Prostate gland (tissue), 2 donors: ENCODE measurements around the gene CENPH. TPM values are rescaled to one million over a fixed set of nuclear protein-coding genes. Genes with fewer than 3 reads are reported as not detected.

Source experiments
- DNase-seq: peaks from one replicate; pipeline ENCODE4 v3.0.0-alpha.2; 2019; ENCODE audit warnings: low spot score
- H3K27ac ChIP-seq, 2 donors: fragments of 200-600 bp; sonication (generic); 2 replicates each; pipeline ENCODE4 v1.5.1; 2017 to 2019
- H3K27me3 ChIP-seq: fragments of 200-600 bp; sonication (generic); replicated peaks from 2 replicates; pipeline ENCODE4 v1.5.1; 2019; ENCODE audit not compliant: insufficient read depth
- H3K36me3 ChIP-seq, 2 donors: fragments of 200-600 bp; sonication (generic); 1 replicate in 1 of 2; 2 replicates in 1 of 2; pipeline versions ENCODE4 v1.5.1 to v1.8.1; 2017 to 2019
- H3K4me1 ChIP-seq: fragments of 200-600 bp; sonication (generic); replicated peaks from 2 replicates; pipeline ENCODE4 v1.5.1; 2019
- H3K4me3 ChIP-seq, 2 donors: fragments of 200-600 bp; sonication (generic); 2 replicates each; pipeline ENCODE4 v1.5.1; 2017 to 2019
- H3K9me3 ChIP-seq: fragments of 200-600 bp; sonication (generic); 2 replicates; pipeline ENCODE4 v1.5.1; 2017
- POLR2A ChIP-seq: fragments of 450-650 bp; IDR thresholded peaks from one replicate; pipeline ENCODE4 v1.6.1; 2016; ENCODE audit warnings: antibody characterized with exemption, mild to moderate bottlenecking
- POLR2AphosphoS5 ChIP-seq: sonication (generic); formaldehyde crosslinking; IDR thresholded peaks from one replicate; pipeline ENCODE4 v1.6.1; 2017; ENCODE audit warnings: antibody characterized with exemption
- WGBS: methylation state at CpG from one replicate; pipeline ENCODE4 v1.1.5; 2018; 5-methylcytosine and 5-hydroxymethylcytosine counted together
- intact Hi-C: fragments of 100-400 bp; cut with DNase I; formaldehyde crosslinking; loops from one replicate; pipeline ENCODE4 v1.14.2; 2022
- total RNA-seq, 2 donors: library from RNA; depleted of rRNA; stranded (reverse); fragments of >200 nt; gene quantifications; one replicate each; pipeline ENCODE4 v1.1.0, GENCODE V29; 2016
- TF ChIP-seq, protein P1 (sequence below), 4 experiments: fragments of 200-600 bp in 2 of 4; fragments of 450-650 bp in 2 of 4; sonication (generic) in 2 of 4; IDR thresholded peaks; 1 replicate in 3 of 4; 2 replicates in 1 of 4; pipeline ENCODE4 v1.5.1; 2016 to 2019; ENCODE audit warnings: antibody characterized with exemption in 4 of 4, mild to moderate bottlenecking in 2 of 4, moderate library complexity in 2 of 4

CENPH gene
- total RNA-seq, 2 donors from 2014 or later: 5.3 to 17.4 TPM

GRCh38 chr5:69149676-69150010 is 39.7 kb upstream of the CENPH start:
- Histone ChIP-seq H3K36me3 (no peaks in the 10 kb centered on the region), H3K4me1 (no peaks in the 10 kb centered on the region), H3K27ac (no peak overlapping the region), H3K27me3 (no peaks in the 10 kb centered on the region), H3K9me3 (no peaks in the 10 kb centered on the region), H3K4me3 (no peak overlapping the region)
- TF ChIP-seq, protein P1, sequence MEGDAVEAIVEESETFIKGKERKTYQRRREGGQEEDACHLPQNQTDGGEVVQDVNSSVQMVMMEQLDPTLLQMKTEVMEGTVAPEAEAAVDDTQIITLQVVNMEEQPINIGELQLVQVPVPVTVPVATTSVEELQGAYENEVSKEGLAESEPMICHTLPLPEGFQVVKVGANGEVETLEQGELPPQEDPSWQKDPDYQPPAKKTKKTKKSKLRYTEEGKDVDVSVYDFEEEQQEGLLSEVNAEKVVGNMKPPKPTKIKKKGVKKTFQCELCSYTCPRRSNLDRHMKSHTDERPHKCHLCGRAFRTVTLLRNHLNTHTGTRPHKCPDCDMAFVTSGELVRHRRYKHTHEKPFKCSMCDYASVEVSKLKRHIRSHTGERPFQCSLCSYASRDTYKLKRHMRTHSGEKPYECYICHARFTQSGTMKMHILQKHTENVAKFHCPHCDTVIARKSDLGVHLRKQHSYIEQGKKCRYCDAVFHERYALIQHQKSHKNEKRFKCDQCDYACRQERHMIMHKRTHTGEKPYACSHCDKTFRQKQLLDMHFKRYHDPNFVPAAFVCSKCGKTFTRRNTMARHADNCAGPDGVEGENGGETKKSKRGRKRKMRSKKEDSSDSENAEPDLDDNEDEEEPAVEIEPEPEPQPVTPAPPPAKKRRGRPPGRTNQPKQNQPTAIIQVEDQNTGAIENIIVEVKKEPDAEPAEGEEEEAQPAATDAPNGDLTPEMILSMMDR (IDR thresholded peaks at IDR 0.05): no peak
- TF ChIP-seq POLR2AphosphoS5: no peak
- TF ChIP-seq POLR2A: no peak
- WGBS: 94% methylated on average over 5 of the region's 5 CpGs
- intact Hi-C loops: no loop called here
- no peak for DNase-seq

GRCh38 chr5:69152731-69153130 is 36.7 kb upstream of the CENPH start:
- Histone ChIP-seq H3K4me1 (no peaks in the 10 kb centered on the region), H3K9me3 (no peaks in the 10 kb centered on the region), H3K36me3 (no peaks in the 10 kb centered on the region), H3K27me3 (no peaks in the 10 kb centered on the region), H3K4me3 (no peak overlapping the region), H3K27ac (no peak overlapping the region)
- intact Hi-C loops: no loop called here
- TF ChIP-seq POLR2A (no peak), POLR2AphosphoS5 (no peak)
- TF ChIP-seq, protein P1 (IDR thresholded peaks at IDR 0.05): no peak
- no peak for DNase-seq
- 58% methylated on average over 3 of the region's 3 CpGs for WGBS

DNA sequence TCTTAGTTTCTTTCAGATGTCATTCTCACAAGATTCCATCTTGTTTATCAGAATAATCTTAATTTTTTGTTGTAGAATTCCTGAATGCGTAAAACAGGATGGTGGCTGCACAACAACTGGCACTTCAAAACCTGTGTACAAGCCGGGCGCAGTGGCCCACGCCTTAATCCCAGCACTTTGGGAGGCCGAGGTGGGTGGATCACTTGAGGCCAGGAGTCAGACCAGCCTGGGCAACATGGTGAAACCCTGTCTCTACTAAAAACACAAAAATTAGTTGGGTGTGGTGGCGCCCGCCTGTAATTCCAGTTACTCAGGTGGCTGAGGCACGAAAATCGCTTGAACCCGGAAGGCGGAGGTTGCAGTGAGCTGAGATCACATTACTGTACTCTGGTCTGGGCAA is 32.9 kb upstream of the CENPH start:
- 93% methylated on average over 11 of the region's 11 CpGs for WGBS
- intact Hi-C loops: no loop called here

DNA sequence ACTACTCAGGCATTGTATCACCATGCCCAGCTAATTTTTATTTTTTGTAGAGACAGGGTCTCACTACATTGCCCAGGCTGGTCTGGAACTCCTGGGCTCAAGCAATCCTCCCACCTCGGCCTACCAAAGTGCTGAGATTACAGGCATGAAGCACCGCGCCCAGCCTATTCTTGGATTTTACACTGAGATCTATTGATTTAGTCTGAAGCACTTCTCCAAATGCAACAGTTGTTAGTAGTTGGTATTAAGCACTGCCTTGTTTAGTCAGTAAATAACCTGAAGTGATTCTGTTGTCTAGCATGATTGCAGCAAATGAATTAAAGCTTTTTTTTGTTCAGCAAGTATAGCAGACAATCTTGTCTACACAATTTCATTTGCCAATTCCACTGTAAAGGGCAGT is 31.3 kb upstream of the CENPH start:
- DNase-seq: no peak

More for the DNA sequence above, 32.9 kb upstream of the CENPH start:
- DNase-seq: no peak
- H3K4me3 ChIP-seq: no peak overlapping the region
- H3K36me3 ChIP-seq: no peaks in the 10 kb centered on the region
- TF ChIP-seq, protein P1 (IDR thresholded peaks at IDR 0.05): no peak
- TF ChIP-seq POLR2A: no peak
- TF ChIP-seq POLR2AphosphoS5: no peak
- H3K27me3 ChIP-seq: no peaks in the 10 kb centered on the region
- no peak overlapping the region for H3K27ac ChIP-seq
- no peaks in the 10 kb centered on the region for H3K4me1 ChIP-seq
- H3K9me3 ChIP-seq: no peaks in the 10 kb centered on the region

GRCh38 chr5:69160651-69161050 is 28.7 kb upstream of the CENPH start:
- Histone ChIP-seq H3K4me1 (no peaks in the 10 kb centered on the region), H3K27me3 (no peaks in the 10 kb centered on the region), H3K4me3 (no peak overlapping the region), H3K36me3 (no peaks in the 10 kb centered on the region), H3K9me3 (no peaks in the 10 kb centered on the region), H3K27ac (no peak overlapping the region)
- intact Hi-C loops: no loop called here
- DNase-seq: no peak
- TF ChIP-seq POLR2AphosphoS5 (no peak), POLR2A (no peak)
- TF ChIP-seq, protein P1 (IDR thresholded peaks at IDR 0.05): no peak
- 89% methylated on average over 16 of the region's 16 CpGs for WGBS

More for the DNA sequence above, 31.3 kb upstream of the CENPH start:
- TF ChIP-seq, protein P1 (IDR thresholded peaks at IDR 0.05): no peak
- no peak for TF ChIP-seq POLR2A
- Histone ChIP-seq H3K36me3 (no peaks in the 10 kb centered on the region), H3K27ac (no peak overlapping the region), H3K27me3 (no peaks in the 10 kb centered on the region), H3K4me3 (no peak overlapping the region), H3K4me1 (no peaks in the 10 kb centered on the region), H3K9me3 (no peaks in the 10 kb centered on the region)
- WGBS: 77% methylated on average over 3 of the region's 3 CpGs
- intact Hi-C loops: no loop called here
